ENCODE data around the gene RPS19BP1. TPM values are rescaled to one million over a fixed set of nuclear protein-coding genes. Genes with fewer than 3 reads are reported as not detected.

Gene RPS19BP1
- total RNA-seq, 4 donors from 2014 or later, result 93.4 to 157 (median 121) TPM

- DNase-seq (ENCODE audit: low spot score in 2 of 2), result no peak
- intact Hi-C loops (cut with DNase I; ENCODE audit: low total_unique reads), result no loop called here
- 93 to 94% methylated on average over 16 of the region's 16 CpGs for WGBS, 2 donors
- no peak overlapping the region for H3K4me3 ChIP-seq (ENCODE audit: low read depth, poor library complexity, severe bottlenecking)
- TF ChIP-seq CTCF (IDR thresholded peaks at IDR 0.05) (no peak), POLR2A (IDR thresholded peaks at IDR 0.05) (no peak)
Observed at GRCh38 chr22:39504071-39504470, 28.5 kb downstream of the RPS19BP1 start.

GRCh38 chr22:39503630-39504029 is 28.9 kb downstream of the RPS19BP1 start:
- no peak for DNase-seq (ENCODE audit: low spot score in 2 of 2)
- 51 to 54% methylated on average over 6 of the region's 6 CpGs for WGBS, 2 donors
- H3K4me3 ChIP-seq (ENCODE audit: low read depth, poor library complexity, severe bottlenecking), result no peak overlapping the region
- intact Hi-C loops (cut with DNase I; ENCODE audit: low total_unique reads), result no loop called here
- no peak for TF ChIP-seq CTCF (IDR thresholded peaks at IDR 0.05)

- intact Hi-C loops (cut with DNase I; ENCODE audit: low total_unique reads), result no loop called here
- 5 to 11% methylated on average over 18 of the region's 18 CpGs for WGBS, 2 donors
- TF ChIP-seq CTCF (IDR thresholded peaks at IDR 0.05), result no peak
- TF ChIP-seq POLR2A (IDR thresholded peaks at IDR 0.05), result no peak
- no peak for DNase-seq (ENCODE audit: low spot score in 2 of 2)
- H3K4me3 ChIP-seq (ENCODE audit: low read depth, poor library complexity, severe bottlenecking), result peak overlapping the region; percentile 92
Observed at GRCh38 chr22:39502789-39503409, 29.6 kb downstream of the RPS19BP1 start.

GRCh38 chr22:39502109-39502788 is 30.3 kb downstream of the RPS19BP1 start, which contains the start of gene MIEF1:
Gene MIEF1 (plus strand): TSS chr22:39502290. CDS start chr22:39511295, 9,005 bp downstream.
- 0 to 2% methylated on average over 10 to 40 of the region's 58 CpGs for WGBS, 2 donors
- intact Hi-C loops (cut with DNase I; ENCODE audit: low total_unique reads), result no loop called here
- H3K4me3 ChIP-seq (ENCODE audit: low read depth, poor library complexity, severe bottlenecking), result peak within 1 kb of the TSS; percentile 92
- DNase-seq (ENCODE audit: low spot score in 2 of 2), result peak; percentile 97 to 99
- TF ChIP-seq POLR2A (IDR thresholded peaks at IDR 0.05), result no peak
- TF ChIP-seq CTCF (IDR thresholded peaks at IDR 0.05), result no peak

- WGBS, 2 donors, result 27 to 38% methylated on average over 8 to 13 of the region's 13 CpGs
- no peak overlapping the region for H3K4me3 ChIP-seq (ENCODE audit: low read depth, poor library complexity, severe bottlenecking)
- no peak for TF ChIP-seq POLR2A (IDR thresholded peaks at IDR 0.05)
- TF ChIP-seq CTCF (IDR thresholded peaks at IDR 0.05), result no peak
- intact Hi-C loops (cut with DNase I; ENCODE audit: low total_unique reads), result no loop called here
- DNase-seq (ENCODE audit: low spot score in 2 of 2), result no peak
Observed at GRCh38 chr22:39501644-39502108, 30.9 kb downstream of the RPS19BP1 start.
